ENCODE measurements around the gene EGFL8.

DNA sequence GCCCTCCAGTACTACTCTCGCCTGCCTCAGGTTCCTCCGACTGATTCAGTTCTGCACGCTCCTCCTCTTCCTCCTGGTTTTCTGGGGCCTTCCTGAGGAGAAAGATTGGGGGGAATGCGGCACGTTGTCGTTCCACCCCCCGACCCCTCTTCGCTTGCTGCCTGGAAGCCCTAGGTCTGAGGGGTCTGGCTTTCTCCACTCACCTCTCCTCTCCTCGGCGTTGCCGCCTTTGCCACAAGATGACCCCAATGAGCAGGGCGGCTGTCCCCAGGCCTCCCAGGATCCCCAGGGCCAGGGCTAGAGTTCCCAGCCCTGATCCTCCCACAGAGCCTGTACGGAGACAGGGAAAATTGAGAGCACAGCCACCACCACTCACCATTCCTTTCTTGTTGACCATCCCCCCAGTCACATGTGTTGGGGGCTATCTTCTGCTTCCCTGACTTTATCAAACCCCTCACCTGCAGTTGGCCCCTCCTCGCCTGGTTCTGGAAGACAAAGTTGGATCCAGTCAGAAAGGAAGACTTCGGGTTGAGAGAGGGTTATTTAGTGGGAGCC lies 16.8 kb downstream of the EGFL8 start:
- TF ChIP-seq, protein P1, sequence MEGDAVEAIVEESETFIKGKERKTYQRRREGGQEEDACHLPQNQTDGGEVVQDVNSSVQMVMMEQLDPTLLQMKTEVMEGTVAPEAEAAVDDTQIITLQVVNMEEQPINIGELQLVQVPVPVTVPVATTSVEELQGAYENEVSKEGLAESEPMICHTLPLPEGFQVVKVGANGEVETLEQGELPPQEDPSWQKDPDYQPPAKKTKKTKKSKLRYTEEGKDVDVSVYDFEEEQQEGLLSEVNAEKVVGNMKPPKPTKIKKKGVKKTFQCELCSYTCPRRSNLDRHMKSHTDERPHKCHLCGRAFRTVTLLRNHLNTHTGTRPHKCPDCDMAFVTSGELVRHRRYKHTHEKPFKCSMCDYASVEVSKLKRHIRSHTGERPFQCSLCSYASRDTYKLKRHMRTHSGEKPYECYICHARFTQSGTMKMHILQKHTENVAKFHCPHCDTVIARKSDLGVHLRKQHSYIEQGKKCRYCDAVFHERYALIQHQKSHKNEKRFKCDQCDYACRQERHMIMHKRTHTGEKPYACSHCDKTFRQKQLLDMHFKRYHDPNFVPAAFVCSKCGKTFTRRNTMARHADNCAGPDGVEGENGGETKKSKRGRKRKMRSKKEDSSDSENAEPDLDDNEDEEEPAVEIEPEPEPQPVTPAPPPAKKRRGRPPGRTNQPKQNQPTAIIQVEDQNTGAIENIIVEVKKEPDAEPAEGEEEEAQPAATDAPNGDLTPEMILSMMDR (IDR thresholded peaks at IDR 0.05; ENCODE audit: extremely low read depth in 1 of 2, insufficient read depth in 1 of 2, low read depth in 1 of 2, low read length in 2 of 2), result no peak
- no peak for TF ChIP-seq GATA2 (IDR thresholded peaks at IDR 0.05; ENCODE audit: insufficient read depth, insufficient read length, low read depth, low read length)
- no peak for TF ChIP-seq JUN (IDR thresholded peaks at IDR 0.05; ENCODE audit: borderline replicate concordance, insufficient read depth, insufficient read length, low read depth)
- TF ChIP-seq EZH2 (IDR thresholded peaks at IDR 0.05; ENCODE audit: borderline replicate concordance, low read depth, low read length, severe bottlenecking), result no peak

Measured in endothelial cell of umbilical vein (primary cell).